H1 (cell line): Measurements from ENCODE around the gene AK2. TPM values are rescaled to one million over a fixed set of nuclear protein-coding genes. Genes with fewer than 3 reads are reported as not detected.

Source experiments
- CTCF ChIA-PET: fragments of 300-600 bp; sonication (Branson Sonifier 250); formaldehyde crosslinking; loops from one replicate; lab custom pipeline; 2021; ENCODE audit not compliant: partially characterized antibody; lab: Charles Lee
- POLR2A ChIA-PET: fragments of 300-600 bp; sonication (Branson Sonifier 250); formaldehyde crosslinking; loops from one replicate; lab custom pipeline; 2021; ENCODE audit warnings: inconsistent platforms; ENCODE audit not compliant: partially characterized antibody; lab: Charles Lee
- DNase-seq, 2 experiments: peaks; one replicate each; pipeline versions ENCODE4 v3.0.0 to v3.0.0-alpha.2; 2010 to 2022; ENCODE audit warnings: low spot score in 2 of 2, low read depth in 1 of 2, mixed read lengths in 1 of 2
- FAIRE-seq: peaks from 2 replicates; lab custom pipeline; 2011; peaks lifted over from hg19 to GRCh38; lab: Jason Lieb, UNC
- H2AFZ ChIP-seq: 2 replicates; pipeline ENCODE4 v1.8.1; 2012; ENCODE audit warnings: low read length, inconsistent platforms
- H2AK5ac ChIP-seq: 2 replicates; pipeline ENCODE4 v1.6.1; 2013; ENCODE audit warnings: low read depth, low read length
- H2BK120ac ChIP-seq: replicated peaks from 2 replicates; pipeline ENCODE3; 2013; ENCODE audit warnings: low read depth, low read length, inconsistent platforms
- H2BK12ac ChIP-seq: 2 replicates; pipeline ENCODE4 v1.6.1; 2013; ENCODE audit warnings: low read depth, low read length
- H2BK15ac ChIP-seq: 2 replicates; pipeline ENCODE4 v1.6.1; 2013; ENCODE audit warnings: low read length
- H2BK20ac ChIP-seq: 2 replicates; pipeline ENCODE4 v1.6.1; 2013; ENCODE audit warnings: low read length
- H2BK5ac ChIP-seq: 2 replicates; pipeline ENCODE4 v1.6.1; 2013; ENCODE audit warnings: low read depth, low read length
- H3K14ac ChIP-seq: 2 replicates; pipeline ENCODE4 v1.6.1; 2013; ENCODE audit warnings: inconsistent platforms; ENCODE audit not compliant: insufficient read length
- H3K18ac ChIP-seq: 2 replicates; pipeline ENCODE4 v1.6.1; 2013; ENCODE audit warnings: low read length; ENCODE audit errors: extremely low read depth
- H3K23ac ChIP-seq: 2 replicates; pipeline ENCODE4 v1.6.1; 2013; ENCODE audit warnings: inconsistent platforms; ENCODE audit not compliant: insufficient read length
- H3K23me2 ChIP-seq: 2 replicates; pipeline ENCODE4 v1.6.1; 2013; ENCODE audit warnings: low read depth, low read length
- H3K27ac ChIP-seq: 2 replicates; pipeline ENCODE4 v1.6.1; 2011; ENCODE audit warnings: low read depth, low read length, inconsistent platforms
- H3K27me3 ChIP-seq, 4 experiments: replicated peaks in 1 of 4; 1 replicate in 1 of 4; 2 replicates in 3 of 4; pipeline versions ENCODE4 v1.6.1 to v1.8.1; 2011 to 2013; ENCODE audit warnings: low read length in 3 of 4, mild to moderate bottlenecking in 3 of 4, inconsistent platforms in 2 of 4, mixed read lengths in 2 of 4, moderate library complexity in 1 of 4; ENCODE audit not compliant: control insufficient read depth in 3 of 4, insufficient read depth in 3 of 4; ENCODE audit errors: extremely low read depth in 1 of 4
- H3K36me3 ChIP-seq, 4 experiments: 2 replicates each; pipeline versions ENCODE4 v1.6.1 to v1.8.1; 2011 to 2013; ENCODE audit warnings: mild to moderate bottlenecking in 4 of 4, low read length in 3 of 4, moderate library complexity in 2 of 4, control low read depth in 1 of 4, inconsistent platforms in 1 of 4; ENCODE audit not compliant: insufficient read depth in 4 of 4, control insufficient read depth in 2 of 4
- H3K4ac ChIP-seq: replicated peaks from 2 replicates; pipeline ENCODE3; 2013; ENCODE audit warnings: low read length, low read depth, mixed read lengths, inconsistent platforms; ENCODE audit not compliant: insufficient read length
- H3K4me1 ChIP-seq, 4 experiments: replicated peaks in 1 of 4; 1 replicate in 1 of 4; 2 replicates in 3 of 4; pipeline versions ENCODE4 v1.6.1 to v1.8.1; 2011 to 2013; ENCODE audit warnings: low read length in 3 of 4, inconsistent platforms in 2 of 4, mixed read lengths in 1 of 4; ENCODE audit not compliant: insufficient read depth in 4 of 4, control insufficient read depth in 3 of 4
- H3K4me2 ChIP-seq, 2 experiments: 2 replicates each; pipeline versions ENCODE4 v1.6.1 to v1.8.1; 2011 to 2013; ENCODE audit warnings: low read depth in 2 of 2, low read length in 2 of 2, control low read depth in 1 of 2, inconsistent platforms in 1 of 2, mild to moderate bottlenecking in 1 of 2; ENCODE audit not compliant: insufficient read depth in 1 of 2
- H3K4me3 ChIP-seq, 4 experiments: fragments of 200-600, 300-600 bp in 1 of 4; sonication (generic), shearing (Covaris generic), sonication (Bioruptor Twin) in 1 of 4; 2 replicates each; pipeline versions ENCODE4 v1.5.1 to v1.8.1; 2011 to 2016; ENCODE audit warnings: low read length in 4 of 4, low read depth in 3 of 4, control low read depth in 2 of 4, inconsistent platforms in 2 of 4, mild to moderate bottlenecking in 2 of 4, mixed read lengths in 1 of 4, moderate library complexity in 1 of 4; ENCODE audit not compliant: insufficient read depth in 2 of 4; ENCODE audit errors: extremely low read depth in 1 of 4
- H3K56ac ChIP-seq: replicated peaks from 2 replicates; pipeline ENCODE3; 2013; ENCODE audit warnings: low read depth, mild to moderate bottlenecking, mixed read lengths, low read length, inconsistent platforms; ENCODE audit not compliant: insufficient read length
- H3K79me1 ChIP-seq: 2 replicates; pipeline ENCODE4 v1.6.1; 2013; ENCODE audit warnings: low read depth, low read length, control low read depth
- H3K79me2 ChIP-seq, 2 experiments: 2 replicates each; pipeline versions ENCODE4 v1.6.1 to v1.8.1; 2012 to 2013; ENCODE audit warnings: low read length in 2 of 2, mild to moderate bottlenecking in 2 of 2, inconsistent platforms in 1 of 2; ENCODE audit not compliant: insufficient read depth in 2 of 2, control insufficient read depth in 1 of 2
- H3K9ac ChIP-seq, 4 experiments: replicated peaks in 1 of 4; 1 replicate in 1 of 4; 2 replicates in 3 of 4; pipeline versions ENCODE4 v1.6.1 to v1.8.1; 2011 to 2013; ENCODE audit warnings: low read depth in 3 of 4, low read length in 3 of 4, control low read depth in 2 of 4, mild to moderate bottlenecking in 2 of 4, moderate library complexity in 2 of 4, inconsistent platforms in 1 of 4; ENCODE audit errors: extremely low read depth in 1 of 4
- H3K9me3 ChIP-seq, 2 experiments: 2 replicates each; pipeline versions ENCODE4 v1.6.1 to v1.8.1; 2012 to 2013; ENCODE audit warnings: mild to moderate bottlenecking in 2 of 2, moderate library complexity in 2 of 2, control low read depth in 1 of 2, inconsistent platforms in 1 of 2, low read depth in 1 of 2, low read length in 1 of 2, mixed read lengths in 1 of 2; ENCODE audit not compliant: insufficient read depth in 2 of 2
- H4K20me1 ChIP-seq, 2 experiments: replicated peaks in 1 of 2; 2 replicates each; pipeline versions ENCODE3 to v1.8.1; 2011 to 2013; ENCODE audit warnings: inconsistent platforms in 2 of 2, low read length in 2 of 2, mild to moderate bottlenecking in 1 of 2; ENCODE audit not compliant: insufficient read depth in 2 of 2, control insufficient read depth in 1 of 2
- H4K5ac ChIP-seq: 2 replicates; pipeline ENCODE4 v1.6.1; 2013; ENCODE audit warnings: low read length, low read depth, mixed read lengths, inconsistent platforms; ENCODE audit not compliant: insufficient read length
- H4K8ac ChIP-seq: 2 replicates; pipeline ENCODE4 v1.8.0; 2013; ENCODE audit warnings: mild to moderate bottlenecking, moderate library complexity, low read length, inconsistent platforms; ENCODE audit not compliant: insufficient read depth; ENCODE audit errors: extremely low read depth
- H4K91ac ChIP-seq: replicated peaks from 2 replicates; pipeline ENCODE3; 2013; ENCODE audit warnings: low read length, mixed read lengths, inconsistent platforms; ENCODE audit not compliant: insufficient read length
- CHD1 ChIP-seq: IDR thresholded peaks from 2 replicates; pipeline ENCODE4 v1.6.1; 2012; ENCODE audit warnings: low read depth, low read length, improper control_type of control experiment
- CHD2 ChIP-seq: IDR thresholded peaks from 2 replicates; pipeline ENCODE4 v1.6.1; 2012; ENCODE audit warnings: low read length, improper control_type of control experiment
- HDAC6 ChIP-seq: IDR thresholded peaks from one replicate; pipeline ENCODE4 v1.7.1; 2012; ENCODE audit warnings: low read depth, mild to moderate bottlenecking, inconsistent platforms, low read length, moderate library complexity
- JUND ChIP-seq: IDR thresholded peaks from 2 replicates; pipeline ENCODE4 v1.6.1; 2011; ENCODE audit warnings: mild to moderate bottlenecking, improper control_type of control experiment, low read length
- KDM4A ChIP-seq: IDR thresholded peaks from one replicate; pipeline ENCODE4 v1.7.1; 2012; ENCODE audit warnings: low read depth, mild to moderate bottlenecking, moderate library complexity, low read length, inconsistent platforms; ENCODE audit not compliant: severe bottlenecking
- KDM5A ChIP-seq: fragments of 200-600 bp; IDR thresholded peaks from 2 replicates; pipeline ENCODE4 v1.7.1; 2012; ENCODE audit warnings: mild to moderate bottlenecking, low read length, inconsistent platforms, mixed read lengths
- POLR2A ChIP-seq, 2 experiments: IDR thresholded peaks; 1 replicate in 1 of 2; 2 replicates in 1 of 2; pipeline ENCODE4 v1.6.1; 2011; ENCODE audit warnings: low read depth in 2 of 2, low read length in 2 of 2, mild to moderate bottlenecking in 2 of 2; ENCODE audit errors: control extremely low read depth in 1 of 2
- POU5F1 ChIP-seq: IDR thresholded peaks from 2 replicates; pipeline ENCODE4 v1.6.1; 2011; ENCODE audit warnings: low read depth, mild to moderate bottlenecking, low read length, moderate library complexity
- RBBP5 ChIP-seq: IDR thresholded peaks from 2 replicates; pipeline ENCODE4 v1.7.1; 2012; ENCODE audit warnings: low read depth, mild to moderate bottlenecking, inconsistent platforms, low read length, moderate library complexity, borderline replicate concordance
- RFX5 ChIP-seq: IDR thresholded peaks from 2 replicates; pipeline ENCODE4 v1.6.1; 2011; ENCODE audit warnings: low read depth, low read length, improper control_type of control experiment, borderline replicate concordance
- SIRT6 ChIP-seq: IDR thresholded peaks from one replicate; pipeline ENCODE4 v1.7.1; 2012; ENCODE audit warnings: low read length, inconsistent platforms
- SP2 ChIP-seq: IDR thresholded peaks from 2 replicates; pipeline ENCODE4 v1.6.1; 2012; ENCODE audit warnings: mild to moderate bottlenecking, low read length, inconsistent platforms
- SUZ12 ChIP-seq: fragments of 200-600 bp; sonication (generic); IDR thresholded peaks from 2 replicates; pipeline ENCODE4 v1.6.1; 2012; ENCODE audit warnings: mild to moderate bottlenecking, inconsistent platforms, low read length, moderate library complexity, mixed read lengths
- WGBS, 2 experiments: shearing (Covaris generic) in 1 of 2; methylation state at CpG; one replicate each; pipeline versions ENCODE4 v1.1.6 to v1.1.7; 2013 to 2015; ENCODE audit warnings: low lambda C conversion rate in 2 of 2, mixed read lengths in 2 of 2, inconsistent platforms in 1 of 2, low coverage in 1 of 2, missing lambda C conversion rate in 1 of 2; ENCODE audit not compliant: insufficient replicate concordance in 2 of 2, insufficient coverage in 1 of 2, insufficient read length in 1 of 2; ENCODE audit errors: extremely low coverage in 1 of 2, missing lambda C conversion rate in 1 of 2; 5-methylcytosine and 5-hydroxymethylcytosine counted together
- polyA plus RNA-seq, 7 experiments: library from polyadenylated mRNA; depleted of rRNA in 3 of 7; stranded (reverse) in 5 of 7; unstranded in 2 of 7; fragments of >200 nt in 5 of 7; fragments of 200-250 nt in 2 of 7; gene quantifications; 1 replicate in 5 of 7; 2 replicates in 1 of 7; 4 replicates in 1 of 7; pipeline versions ENCODE4 v1.2.1 to v1.2.3, GENCODE V29; 2011 to 2013; ENCODE audit warnings: missing spikeins in 2 of 7, mixed read lengths in 2 of 7
- total RNA-seq: library from RNA; stranded (reverse); fragmentation: NEBNext Ultra II Directional; extraction: Animal tissue kit (Norgen Biotek cat#: 25700); gene quantifications from 2 replicates; pipeline ENCODE4 v1.2.1, GENCODE V29; 2021
- TF ChIP-seq, protein P1 (sequence below): IDR thresholded peaks from 2 replicates; pipeline ENCODE4 v1.6.1; 2012; ENCODE audit warnings: inconsistent platforms
- TF ChIP-seq, protein P2 (sequence below): IDR thresholded peaks from 2 replicates; pipeline ENCODE4 v1.6.1; 2012; ENCODE audit warnings: inconsistent platforms

AK2 gene
- total and polyA plus RNA-seq, 2 of the 8 experiments (the other 6 are each of a cell fraction or from before 2014, with no cell fraction given): 92.3 to 137 TPM

DNA sequence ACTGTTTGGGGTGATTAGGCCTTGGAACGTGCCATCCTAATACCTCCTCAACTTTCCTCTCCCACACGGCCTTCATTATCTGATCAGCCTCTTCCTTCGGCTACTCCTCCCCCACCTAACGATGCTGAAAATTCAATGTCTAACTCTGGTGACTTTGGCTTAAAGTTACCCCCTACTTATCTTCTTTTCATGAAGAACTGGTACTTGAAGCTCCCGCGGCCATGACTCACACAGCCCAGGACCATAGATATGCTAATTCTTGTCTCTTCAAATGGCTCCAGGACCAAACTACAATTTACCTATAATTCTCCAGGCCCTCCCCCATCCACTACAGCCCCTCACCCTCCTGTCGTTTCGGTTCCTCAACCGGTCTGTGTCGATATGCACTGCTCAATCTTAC lies 28.6 kb upstream of the AK2 start:
- Histone ChIP-seq H2BK15ac (no peak overlapping the region), H2BK120ac (no peak overlapping the region), H3K27me3 (no peaks in the 10 kb centered on the region), H4K5ac (no peak overlapping the region), H3K4me2 (no peak overlapping the region), H3K9ac (no peak overlapping the region), H4K91ac (no peak overlapping the region), H4K8ac (no peak overlapping the region), H2BK5ac (no peak overlapping the region), H4K20me1 (no peaks in the 10 kb centered on the region), H3K23ac (no peak overlapping the region), H3K36me3 (no peaks in the 10 kb centered on the region; a peak in 1 of 8 replicates), H3K27ac (no peak overlapping the region), H3K18ac (no peak overlapping the region), H2AK5ac (no peak overlapping the region), H3K79me1 (no peaks in the 10 kb centered on the region), H3K4me3 (no peak overlapping the region), H2BK12ac (no peak overlapping the region), H3K14ac (no peak overlapping the region), H3K4me1 (no peaks in the 10 kb centered on the region), H3K4ac (no peak overlapping the region), H2BK20ac (no peak overlapping the region), H3K9me3 (peaks cover 32 to 42% of the 10 kb centered on the region in 2 experiments), H2AFZ (no peak overlapping the region), H3K56ac (no peak overlapping the region), H3K23me2 (no peaks in the 10 kb centered on the region), H3K79me2 (no peaks in the 10 kb centered on the region)
- POLR2A ChIA-PET: no interaction called here
- FAIRE-seq: no peak
- 81% methylated on average over 10 of the region's 10 CpGs; no CpG with 5 or more reads in 1 of the 2 experiments for WGBS, 2 experiments
- CTCF ChIA-PET: interaction anchor here (1.4 to 2.9 kb wide), 2 partner anchors 9 to 188 kb away, joined by 3 to 11 read pairs; no protein-coding TSS in a partner anchor
- no peak for DNase-seq
- TF ChIP-seq CHD2 (no peak), POLR2A (IDR thresholded peaks at IDR 0.05; ENCODE audit: control extremely low read depth in 1 of 2, low read depth in 2 of 2, low read length in 2 of 2) (no peak), JUND (no peak), KDM4A (no peak), POU5F1 (no peak), CHD1 (no peak), SIRT6 (no peak), SP2 (no peak), RFX5 (no peak), SUZ12 (no peak), RBBP5 (no peak), KDM5A (no peak), HDAC6 (no peak)
- TF ChIP-seq, protein P1, sequence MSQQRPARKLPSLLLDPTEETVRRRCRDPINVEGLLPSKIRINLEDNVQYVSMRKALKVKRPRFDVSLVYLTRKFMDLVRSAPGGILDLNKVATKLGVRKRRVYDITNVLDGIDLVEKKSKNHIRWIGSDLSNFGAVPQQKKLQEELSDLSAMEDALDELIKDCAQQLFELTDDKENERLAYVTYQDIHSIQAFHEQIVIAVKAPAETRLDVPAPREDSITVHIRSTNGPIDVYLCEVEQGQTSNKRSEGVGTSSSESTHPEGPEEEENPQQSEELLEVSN: no peak
- TF ChIP-seq, protein P2, sequence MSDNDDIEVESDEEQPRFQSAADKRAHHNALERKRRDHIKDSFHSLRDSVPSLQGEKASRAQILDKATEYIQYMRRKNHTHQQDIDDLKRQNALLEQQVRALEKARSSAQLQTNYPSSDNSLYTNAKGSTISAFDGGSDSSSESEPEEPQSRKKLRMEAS: no peak
